K562 (cell line): ENCODE results near the gene ZNHIT1. TPM values are rescaled to one million over a fixed set of nuclear protein-coding genes. Genes with fewer than 3 reads are reported as not detected.

ENCODE experiments used
- ATAC-seq: fragments of 200-7000 bp; cut with Tn5 transposase; 3 replicates; pipeline ENCODE4 v1.9.1; 2020; ENCODE audit warnings: moderate library complexity
- BruUV-seq: library from RNA; stranded (reverse); fragments of 400-500 nt; replicated peaks from 2 replicates; lab custom pipeline; 2021; lab: Mats Ljungman, UMichigan
- CTCF ChIA-PET: fragments of 300-600 bp; formaldehyde crosslinking; extraction: SDS; loops from one replicate; lab custom pipeline; 2021; ENCODE audit warnings: low intra/inter-chr PET ratio; lab: Yijun Ruan, JAX
- POLR2A ChIA-PET: fragments of 300-600, 350-650 bp; sonication (Branson Sonifier 250); formaldehyde crosslinking; extraction: SDS; loops from one replicate; lab custom pipeline; 2021; ENCODE audit warnings: antibody characterized with exemption, inconsistent platforms; lab: Yijun Ruan, JAX
- DNase-seq, 4 experiments: peaks; one replicate each; pipeline versions ENCODE4 v3.0.0 to v3.0.0-alpha.2; 2011 to 2018; ENCODE audit warnings: low spot score in 3 of 4, mixed read lengths in 3 of 4; ENCODE audit errors: extremely low read depth in 1 of 4
- FAIRE-seq: peaks from 2 replicates; lab custom pipeline; 2011; peaks lifted over from hg19 to GRCh38; lab: Jason Lieb, UNC
- H2AFZ ChIP-seq: 2 replicates; pipeline ENCODE4 v1.6.0; 2011; ENCODE audit warnings: low read depth, low read length, control low read depth, inconsistent platforms
- H3K27ac ChIP-seq: fragments of 200-600 bp; 3 replicates; pipeline ENCODE4 v1.8.0; 2011; ENCODE audit warnings: low read depth, mild to moderate bottlenecking, control low read depth, inconsistent platforms, low read length, moderate library complexity, mixed read lengths; ENCODE audit errors: extremely low read depth
- H3K27me3 ChIP-seq, 2 experiments: fragments of 300-600 bp in 1 of 2; 2 replicates in 1 of 2; 3 replicates in 1 of 2; pipeline versions ENCODE4 v1.6.0 to v1.8.0; 2011; ENCODE audit warnings: inconsistent platforms in 2 of 2, low read length in 2 of 2, mild to moderate bottlenecking in 1 of 2, mixed read lengths in 1 of 2, moderate library complexity in 1 of 2; ENCODE audit not compliant: control insufficient read depth in 2 of 2, insufficient read depth in 2 of 2
- H3K36me3 ChIP-seq: fragments of 300-600 bp; 3 replicates; pipeline ENCODE4 v1.8.0; 2011; ENCODE audit warnings: mild to moderate bottlenecking, low read length, inconsistent platforms; ENCODE audit not compliant: control insufficient read depth, insufficient read depth
- H3K4me1 ChIP-seq, 2 experiments: fragments of 200-600 bp in 1 of 2; replicated peaks in 1 of 2; 2 replicates in 1 of 2; 3 replicates in 1 of 2; pipeline versions ENCODE4 v1.5.1 to v1.8.0; 2011; ENCODE audit warnings: inconsistent platforms in 2 of 2, low read length in 2 of 2, mild to moderate bottlenecking in 1 of 2, mixed read lengths in 1 of 2, moderate library complexity in 1 of 2; ENCODE audit not compliant: control insufficient read depth in 2 of 2, insufficient read depth in 2 of 2
- H3K4me2 ChIP-seq: 2 replicates; pipeline ENCODE4 v1.6.1; 2011; ENCODE audit warnings: low read length, control low read depth, inconsistent platforms, mixed read lengths; ENCODE audit not compliant: insufficient read depth
- H3K4me3 ChIP-seq: fragments of 200-600 bp; sonication (generic), shearing (Covaris generic); 2 replicates; pipeline ENCODE4 v1.5.1; 2016; ENCODE audit warnings: control low read depth, inconsistent platforms
- H3K79me2 ChIP-seq: fragments of 200-600 bp; 3 replicates; pipeline ENCODE4 v1.8.0; 2011; ENCODE audit warnings: low read length, inconsistent platforms; ENCODE audit not compliant: control insufficient read depth, insufficient read depth
- H3K9ac ChIP-seq, 2 experiments: 2 replicates each; pipeline versions ENCODE4 v1.6.0 to v1.6.1; 2011; ENCODE audit warnings: low read depth in 2 of 2, low read length in 2 of 2, control low read depth in 1 of 2, inconsistent platforms in 1 of 2, mild to moderate bottlenecking in 1 of 2, mixed read lengths in 1 of 2; ENCODE audit not compliant: insufficient read depth in 1 of 2
- H3K9me1 ChIP-seq: one replicate; pipeline ENCODE4 v1.6.0; 2011; ENCODE audit warnings: inconsistent platforms, mild to moderate bottlenecking, low read length, moderate library complexity; ENCODE audit not compliant: control insufficient read depth, insufficient read depth
- H3K9me3 ChIP-seq: replicated peaks from 2 replicates; pipeline ENCODE4 v1.5.1; 2011; ENCODE audit warnings: low read depth, low read length, inconsistent platforms; ENCODE audit not compliant: control insufficient read depth, insufficient read depth
- H4K20me1 ChIP-seq: replicated peaks from 2 replicates; pipeline ENCODE4 v1.6.1; 2011; ENCODE audit warnings: low read length, inconsistent platforms, mixed read lengths; ENCODE audit not compliant: control insufficient read depth, insufficient read depth
- ARNT ChIP-seq, 2 experiments: fragments of 450-650 bp; IDR thresholded peaks; 2 replicates each; pipeline ENCODE4 v1.6.1; 2016; ENCODE audit warnings: mild to moderate bottlenecking in 1 of 2
- BRD9 ChIP-seq: fragments of 450-650 bp; IDR thresholded peaks from 2 replicates; pipeline ENCODE4 v1.6.1; 2018; ENCODE audit warnings: low read depth; ENCODE audit not compliant: partially characterized antibody
- HNRNPL ChIP-seq: fragments of 200-400 bp; formaldehyde crosslinking; IDR thresholded peaks from 2 replicates; pipeline ENCODE4 v1.6.1; 2017; ENCODE audit warnings: low read depth, mild to moderate bottlenecking, low read length
- JUNB ChIP-seq: fragments of 450-650 bp; formaldehyde crosslinking; conservative IDR thresholded peaks from 2 replicates; pipeline ENCODE4 v1.4.0; 2020; ENCODE audit warnings: mild to moderate bottlenecking
- L3MBTL2 ChIP-seq: fragments of 450-650 bp; IDR thresholded peaks from 2 replicates; pipeline ENCODE4 v1.6.1; 2016; ENCODE audit warnings: mild to moderate bottlenecking, moderate library complexity
- POLR2A ChIP-seq: fragments of 450-650 bp; conservative IDR thresholded peaks from 2 replicates; pipeline ENCODE4 v1.6.1; 2016
- POLR2G ChIP-seq: fragments of 200-400 bp; formaldehyde crosslinking; IDR thresholded peaks from 2 replicates; pipeline ENCODE4 v1.6.1; 2017; ENCODE audit warnings: low read depth, mild to moderate bottlenecking, antibody characterized with exemption, low read length, moderate library complexity
- RBFOX2 ChIP-seq: fragments of 200-400 bp; formaldehyde crosslinking; IDR thresholded peaks from 2 replicates; pipeline ENCODE4 v1.6.1; 2017; ENCODE audit warnings: low read depth, mild to moderate bottlenecking, low read length, moderate library complexity
- SMARCB1 ChIP-seq: IDR thresholded peaks from 2 replicates; pipeline ENCODE4 v1.6.1; 2011; ENCODE audit warnings: improper control_type of control experiment, low read depth; ENCODE audit not compliant: insufficient read length
- SNIP1 ChIP-seq: fragments of 450-650 bp; IDR thresholded peaks from 2 replicates; pipeline ENCODE4 v1.7.1; 2017; ENCODE audit warnings: low read depth, mild to moderate bottlenecking
- ZFP30 ChIP-seq: fragments of 250-450 bp; sonication (Bioruptor Pico); IDR thresholded peaks from 2 replicates; pipeline ENCODE4 v1.8.0; 2022; ENCODE audit warnings: moderate library complexity, mild to moderate bottlenecking, inconsistent platforms, borderline replicate concordance
- ZNF324 ChIP-seq: fragments of 250-450 bp; sonication (Bioruptor Pico); IDR thresholded peaks from 2 replicates; pipeline ENCODE4 v1.4.0; 2020; ENCODE audit warnings: mild to moderate bottlenecking
- ZNF695 ChIP-seq: fragments of 450-650 bp; formaldehyde crosslinking; IDR thresholded peaks from 2 replicates; pipeline ENCODE4 v1.4.0; 2020; ENCODE audit warnings: mild to moderate bottlenecking, moderate library complexity
- ZNF778 ChIP-seq: fragments of 450-650 bp; formaldehyde crosslinking; IDR thresholded peaks from 2 replicates; pipeline ENCODE4 v1.4.0; 2020; ENCODE audit warnings: mild to moderate bottlenecking, moderate library complexity
- WGBS: fragments of 100-300 bp; shearing (Covaris generic); methylation state at CpG from one replicate; pipeline ENCODE4 v1.1.6; 2016; ENCODE audit warnings: low coverage, mixed read lengths; ENCODE audit not compliant: insufficient coverage; ENCODE audit errors: missing lambda C conversion rate; 5-methylcytosine and 5-hydroxymethylcytosine counted together
- in situ Hi-C: fragments of 300-500 bp; cut with MboI; formaldehyde crosslinking; loops from 4 replicates; pipeline ENCODE4 v1.15.0; 2018; ENCODE audit warnings: inconsistent platforms, mixed read lengths
- intact Hi-C: fragments of 100-400 bp; cut with micrococcal nuclease; formaldehyde crosslinking; loops from 2 replicates; pipeline ENCODE4 v1.14.2; 2022
- polyA plus RNA-seq, 8 experiments: library from polyadenylated mRNA; depleted of rRNA in 4 of 8; stranded (reverse) in 5 of 8; unstranded in 3 of 8; fragments of >200 nt; fragmentation: Nextera tagmentation in 2 of 8; fragmentation: Illumina TruSeq in 1 of 8; extraction: Ambion mirVana in 2 of 8; extraction: Trizol in 1 of 8; gene quantifications; 2 replicates each; pipeline versions ENCODE4 v1.2.1 to v1.2.3, GENCODE V29; 2011 to 2014; ENCODE audit warnings: inconsistent platforms in 1 of 8, missing spikeins in 1 of 8
- total RNA-seq, 7 experiments: library from RNA; depleted of rRNA in 6 of 7; stranded (reverse); fragments of >200 nt in 6 of 7; fragmentation: Illumina TruSeq in 2 of 7; extraction: Trizol in 2 of 7; gene quantifications; 2 replicates each; pipeline versions ENCODE4 v1.2.1 to v1.2.3, GENCODE V29; 2011 to 2021; ENCODE audit warnings: low replicate concordance in 1 of 7
- TF ChIP-seq, protein P1 (sequence below): fragments of 250-450 bp; sonication (Bioruptor Pico); IDR thresholded peaks from 2 replicates; pipeline ENCODE4 v1.8.0; 2022; ENCODE audit warnings: inconsistent platforms
- TF ChIP-seq, protein P2 (sequence below), 2 experiments: fragments of 450-650 bp in 1 of 2; sonication (generic) in 1 of 2; formaldehyde crosslinking; conservative IDR thresholded peaks; 2 replicates each; pipeline versions ENCODE4 v1.4.0 to v1.8.1; 2020 to 2022; ENCODE audit warnings: mild to moderate bottlenecking in 1 of 2, missing genetic modification reagents in 1 of 2
- TF ChIP-seq, protein P3 (sequence below), 2 experiments: IDR thresholded peaks in 1 of 2; conservative IDR thresholded peaks in 1 of 2; 2 replicates each; pipeline ENCODE4 v1.6.1; 2016; ENCODE audit warnings: low read depth in 2 of 2, mild to moderate bottlenecking in 1 of 2, missing compliant biosample characterization in 1 of 2, missing genetic modification characterization in 1 of 2, moderate library complexity in 1 of 2

ZNHIT1 gene
- total and polyA plus RNA-seq, 9 of the 15 experiments (the other 6 are each of a cell fraction or from before 2014, with no cell fraction given): 6.4 to 162 (median 70.1) TPM

DNA sequence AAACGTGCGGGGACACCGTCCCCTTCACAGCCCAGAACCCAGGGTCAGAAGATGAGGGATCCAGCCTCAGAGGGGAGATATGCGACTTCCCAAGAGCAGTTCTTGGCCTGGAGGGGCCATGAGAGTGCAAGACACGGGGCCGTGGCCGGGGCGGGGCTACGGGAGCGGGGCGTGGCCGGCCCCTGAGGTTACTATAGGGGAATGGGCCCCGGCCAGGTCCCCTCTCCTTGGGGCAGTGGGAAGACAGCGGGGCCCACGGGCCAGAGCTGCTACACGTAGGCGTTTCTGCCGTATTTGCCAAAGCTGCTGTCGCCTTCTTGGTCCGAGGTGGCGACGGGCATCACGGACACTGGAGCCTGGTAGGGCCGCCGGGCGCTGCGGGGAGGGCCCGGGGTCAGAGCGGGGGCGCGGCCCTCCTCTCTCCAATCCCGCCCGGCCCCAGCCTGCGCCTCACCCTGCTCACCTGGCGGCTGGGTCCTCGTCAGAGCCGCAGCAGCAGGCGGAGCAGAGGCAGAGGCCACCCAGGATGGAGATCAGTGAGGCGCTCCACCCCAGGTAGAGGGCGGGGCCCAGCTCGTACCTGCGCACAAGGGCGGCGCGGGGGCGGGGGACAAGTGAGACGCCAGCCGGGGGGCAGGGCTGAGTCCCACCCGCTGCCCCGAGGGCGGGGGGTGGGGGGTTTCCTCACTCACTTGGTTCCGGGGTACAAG, 14.3 kb downstream of the ZNHIT1 start:
- Histone ChIP-seq H3K27ac (no peak overlapping the region), H4K20me1 (no peaks in the 10 kb centered on the region), H3K27me3 (no peaks in the 10 kb centered on the region), H3K79me2 (no peaks in the 10 kb centered on the region), H3K9me3 (no peaks in the 10 kb centered on the region), H3K9me1 (no peaks in the 10 kb centered on the region), H3K4me2 (no peak overlapping the region), H3K36me3 (peaks cover 13% of the 10 kb centered on the region; the same call in 1 of the 3 replicates), H3K4me1 (peaks cover 19 to 51% of the 10 kb centered on the region in 2 experiments; a peak in 4 of 5 replicates), H2AFZ (no peak overlapping the region), H3K4me3 (no peak overlapping the region), H3K9ac (peak overlapping the region in 1 of 2 experiments; percentile 38; a peak in 2 of 4 replicates)
- ChIA-PET POLR2A (interaction anchor here (1.2 kb wide), 1 partner anchor 11 kb away, joined by 3 read pairs; no protein-coding TSS in a partner anchor), CTCF (no interaction called here)
- WGBS: 50% methylated on average over 29 of the region's 52 CpGs
- ATAC-seq: peak; percentile 70
- no TSS peak for BruUV-seq
- FAIRE-seq: no peak
- intact Hi-C loops: no loop called here
- DNase-seq: peak; percentile 55 to 70 (median 68)
- in situ Hi-C loops: no loop called here
- TF ChIP-seq ARNT (IDR thresholded peaks at IDR 0.05) (no peak), SNIP1 (no peak), SMARCB1 (no peak), ZNF778 (CRISPR knock-in tag) (no peak), L3MBTL2 (no peak), POLR2A (no peak), BRD9 (no peak), ZNF324 (no peak), ZNF695 (no peak), ZFP30 (CRISPR knock-in tag) (no peak), POLR2G (peak; percentile 66; the same call in 1 of the 2 replicates), RBFOX2 (peak; percentile 31; the same call in 1 of the 2 replicates), JUNB (CRISPR knock-in tag) (no peak), HNRNPL (peak; percentile 36; the same call in 1 of the 2 replicates)
- TF ChIP-seq, protein P1, sequence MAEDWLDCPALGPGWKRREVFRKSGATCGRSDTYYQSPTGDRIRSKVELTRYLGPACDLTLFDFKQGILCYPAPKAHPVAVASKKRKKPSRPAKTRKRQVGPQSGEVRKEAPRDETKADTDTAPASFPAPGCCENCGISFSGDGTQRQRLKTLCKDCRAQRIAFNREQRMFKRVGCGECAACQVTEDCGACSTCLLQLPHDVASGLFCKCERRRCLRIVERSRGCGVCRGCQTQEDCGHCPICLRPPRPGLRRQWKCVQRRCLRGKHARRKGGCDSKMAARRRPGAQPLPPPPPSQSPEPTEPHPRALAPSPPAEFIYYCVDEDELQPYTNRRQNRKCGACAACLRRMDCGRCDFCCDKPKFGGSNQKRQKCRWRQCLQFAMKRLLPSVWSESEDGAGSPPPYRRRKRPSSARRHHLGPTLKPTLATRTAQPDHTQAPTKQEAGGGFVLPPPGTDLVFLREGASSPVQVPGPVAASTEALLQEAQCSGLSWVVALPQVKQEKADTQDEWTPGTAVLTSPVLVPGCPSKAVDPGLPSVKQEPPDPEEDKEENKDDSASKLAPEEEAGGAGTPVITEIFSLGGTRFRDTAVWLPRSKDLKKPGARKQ (CRISPR knock-in tag): no peak
- TF ChIP-seq, protein P2, sequence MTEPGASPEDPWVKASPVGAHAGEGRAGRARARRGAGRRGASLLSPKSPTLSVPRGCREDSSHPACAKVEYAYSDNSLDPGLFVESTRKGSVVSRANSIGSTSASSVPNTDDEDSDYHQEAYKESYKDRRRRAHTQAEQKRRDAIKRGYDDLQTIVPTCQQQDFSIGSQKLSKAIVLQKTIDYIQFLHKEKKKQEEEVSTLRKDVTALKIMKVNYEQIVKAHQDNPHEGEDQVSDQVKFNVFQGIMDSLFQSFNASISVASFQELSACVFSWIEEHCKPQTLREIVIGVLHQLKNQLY (CRISPR knock-in tag; conservative IDR thresholded peaks at IDR 0.05): no peak
- TF ChIP-seq, protein P3, sequence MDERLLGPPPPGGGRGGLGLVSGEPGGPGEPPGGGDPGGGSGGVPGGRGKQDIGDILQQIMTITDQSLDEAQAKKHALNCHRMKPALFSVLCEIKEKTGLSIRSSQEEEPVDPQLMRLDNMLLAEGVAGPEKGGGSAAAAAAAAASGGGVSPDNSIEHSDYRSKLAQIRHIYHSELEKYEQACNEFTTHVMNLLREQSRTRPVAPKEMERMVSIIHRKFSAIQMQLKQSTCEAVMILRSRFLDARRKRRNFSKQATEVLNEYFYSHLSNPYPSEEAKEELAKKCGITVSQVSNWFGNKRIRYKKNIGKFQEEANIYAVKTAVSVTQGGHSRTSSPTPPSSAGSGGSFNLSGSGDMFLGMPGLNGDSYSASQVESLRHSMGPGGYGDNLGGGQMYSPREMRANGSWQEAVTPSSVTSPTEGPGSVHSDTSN (CRISPR knock-in tag; IDR thresholded peaks at IDR 0.05; ENCODE audit: low read depth): no peak
- TF ChIP-seq, protein P3 (tag; conservative IDR thresholded peaks at IDR 0.05; ENCODE audit: low read depth): no peak
